ENCODE results near the gene NPIPA7.
"Not testable (repeated sequence)": the region's sequence is repeated elsewhere in the genome, so short reads cannot be mapped to it uniquely, and the experiment has no call there.

Gene NPIPA7

DNA sequence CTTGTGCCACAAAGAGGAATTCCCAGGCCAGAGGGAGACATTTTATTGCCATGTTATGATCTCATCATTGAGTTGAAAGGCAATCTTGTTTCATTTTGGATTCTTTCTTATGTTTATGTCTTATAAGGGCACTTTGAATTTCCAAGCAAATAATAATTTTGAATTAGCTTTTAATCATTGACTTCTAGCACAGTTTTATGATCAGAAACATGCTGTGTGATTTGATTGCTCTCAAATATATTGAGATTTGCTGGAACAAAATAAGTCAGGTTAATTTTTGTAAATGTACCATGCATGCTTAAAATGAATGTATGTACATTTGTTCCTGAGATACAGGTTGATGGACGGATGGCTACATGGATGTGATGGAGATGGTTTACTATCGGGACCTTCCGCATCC is at the start of gene NPIPA7:
Gene NPIPA7, plus strand, starts transcription at position 301 of the 400 bp plus-strand sequence. CDS start 105 bp downstream, outside the sequence.
- not testable (repeated sequence) for DNase-seq (ENCODE audit: low spot score)

DNA sequence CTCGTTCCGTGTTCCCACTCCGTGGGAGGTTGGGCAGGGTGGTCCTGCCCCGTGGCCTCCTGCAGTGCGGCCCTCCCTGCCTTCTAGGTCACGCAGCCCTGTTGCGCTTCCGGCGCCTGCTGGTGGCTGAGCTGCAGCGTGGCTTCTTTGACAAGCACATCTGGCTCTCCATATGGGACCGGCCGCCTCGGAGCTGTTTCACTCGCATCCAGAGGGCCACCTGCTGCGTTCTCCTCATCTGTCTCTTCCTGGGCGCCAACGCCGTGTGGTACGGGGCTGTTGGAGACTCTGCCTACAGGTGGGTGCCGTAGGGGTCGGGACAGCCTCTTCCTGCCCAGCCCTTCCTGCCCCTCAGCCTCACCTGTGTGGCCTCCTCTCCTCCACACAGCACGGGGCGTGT is 47.5 kb upstream of the NPIPA7 start:
- DNase-seq (ENCODE audit: low spot score) = not testable (repeated sequence)

DNA sequence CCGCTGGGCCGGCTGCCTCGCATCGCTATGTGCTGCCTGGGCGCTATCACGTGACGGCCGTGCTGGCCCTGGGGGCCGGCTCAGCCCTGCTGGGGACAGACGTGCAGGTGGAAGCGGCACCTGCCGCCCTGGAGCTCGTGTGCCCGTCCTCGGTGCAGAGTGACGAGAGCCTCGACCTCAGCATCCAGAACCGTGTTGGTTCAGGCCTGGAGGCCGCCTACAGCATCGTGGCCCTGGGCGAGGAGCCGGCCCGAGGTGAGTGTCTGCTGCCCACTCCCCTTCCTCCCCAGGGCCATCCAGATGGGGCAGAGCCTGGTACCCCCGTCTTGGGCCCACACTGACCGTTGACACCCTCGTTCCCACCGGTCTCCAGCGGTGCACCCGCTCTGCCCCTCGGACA is 21.4 kb upstream of the NPIPA7 start:
- DNase-seq (ENCODE audit: low spot score) = not testable (repeated sequence)

DNA sequence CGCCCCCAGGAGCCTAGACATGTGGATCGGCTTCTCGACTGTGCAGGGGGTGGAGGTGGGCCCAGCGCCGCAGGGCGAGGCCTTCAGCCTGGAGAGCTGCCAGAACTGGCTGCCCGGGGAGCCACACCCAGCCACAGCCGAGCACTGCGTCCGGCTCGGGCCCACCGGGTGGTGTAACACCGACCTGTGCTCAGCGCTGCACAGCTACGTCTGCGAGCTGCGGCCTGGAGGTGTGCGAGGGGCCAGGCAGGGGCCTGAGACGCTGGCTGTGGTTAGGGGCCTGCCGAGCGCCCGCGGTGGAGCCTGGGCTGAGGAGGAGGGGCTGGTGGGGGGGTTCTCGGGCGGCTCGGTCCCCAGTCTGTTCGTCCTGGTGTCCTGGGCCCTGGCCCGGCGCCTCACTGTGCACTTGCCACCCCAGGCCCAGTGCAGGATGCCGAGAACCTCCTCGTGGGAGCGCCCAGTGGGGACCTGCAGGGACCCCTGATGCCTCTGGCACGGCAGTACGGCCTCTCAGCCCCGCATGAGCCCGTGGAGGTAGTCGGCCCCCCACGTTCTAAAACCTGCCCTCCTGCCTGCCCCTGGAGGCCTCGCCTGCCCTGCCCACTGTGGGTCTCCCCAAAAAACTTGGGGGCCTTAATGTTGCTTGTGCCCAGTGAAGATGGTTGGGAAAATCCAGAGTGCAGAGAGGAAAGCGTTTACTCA is 20.2 kb upstream of the NPIPA7 start:
- DNase-seq (ENCODE audit: low spot score) = not testable (repeated sequence)

DNA sequence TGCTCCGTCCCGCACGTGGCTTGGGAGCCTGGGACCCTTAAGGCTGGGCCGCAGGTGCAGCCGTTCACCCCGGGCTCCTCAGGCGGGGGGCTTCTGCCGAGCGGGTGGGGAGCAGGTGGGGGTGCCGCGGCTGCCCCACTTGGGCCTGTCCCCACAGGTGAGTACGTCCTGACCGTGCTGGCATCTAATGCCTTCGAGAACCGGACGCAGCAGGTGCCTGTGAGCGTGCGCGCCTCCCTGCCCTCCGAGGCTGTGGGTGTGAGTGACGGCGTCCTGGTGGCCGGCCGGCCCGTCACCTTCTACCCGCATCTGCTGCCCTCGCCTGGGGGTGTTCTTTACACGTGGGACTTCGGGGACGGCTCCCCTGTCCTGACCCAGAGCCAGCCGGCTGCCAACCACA is 15.3 kb upstream of the NPIPA7 start:
- DNase-seq (ENCODE audit: low spot score) = not testable (repeated sequence)

DNA sequence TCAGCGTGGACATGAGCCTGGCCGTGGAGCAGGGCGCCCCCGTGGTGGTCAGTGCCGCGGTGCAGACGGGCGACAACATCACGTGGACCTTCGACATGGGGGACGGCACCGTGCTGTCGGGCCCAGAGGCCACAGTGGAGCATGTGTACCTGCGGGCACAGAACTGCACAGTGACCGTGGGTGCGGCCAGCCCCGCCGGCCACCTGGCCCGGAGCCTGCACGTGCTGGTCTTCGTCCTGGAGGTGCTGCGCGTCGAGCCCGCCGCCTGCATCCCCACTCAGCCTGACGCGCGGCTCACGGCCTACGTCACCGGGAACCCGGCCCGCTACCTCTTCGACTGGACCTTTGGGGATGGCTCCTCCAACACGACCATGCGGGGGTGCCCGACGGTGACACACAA is 14.8 kb upstream of the NPIPA7 start:
- not testable (repeated sequence) for DNase-seq (ENCODE audit: low spot score)

DNA sequence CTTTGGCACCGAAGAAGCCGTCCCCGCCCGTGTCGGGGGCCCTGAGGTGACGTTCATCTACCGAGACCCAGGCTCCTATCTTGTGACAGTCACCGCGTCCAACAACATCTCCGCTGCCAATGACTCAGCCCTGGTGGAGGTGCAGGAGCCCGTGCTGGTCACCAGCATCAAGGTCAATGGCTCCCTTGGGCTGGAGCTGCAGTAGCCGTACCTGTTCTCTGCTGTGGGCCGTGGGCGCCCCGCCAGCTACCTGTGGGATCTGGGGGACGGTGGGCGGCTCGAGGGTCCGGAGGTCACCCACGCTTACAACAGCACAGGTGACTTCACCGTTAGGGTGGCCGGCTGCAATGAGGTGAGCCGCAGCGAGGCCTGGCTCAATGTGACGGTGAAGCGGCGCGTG is 14.2 kb upstream of the NPIPA7 start:
- DNase-seq (ENCODE audit: low spot score) = not testable (repeated sequence)

DNA sequence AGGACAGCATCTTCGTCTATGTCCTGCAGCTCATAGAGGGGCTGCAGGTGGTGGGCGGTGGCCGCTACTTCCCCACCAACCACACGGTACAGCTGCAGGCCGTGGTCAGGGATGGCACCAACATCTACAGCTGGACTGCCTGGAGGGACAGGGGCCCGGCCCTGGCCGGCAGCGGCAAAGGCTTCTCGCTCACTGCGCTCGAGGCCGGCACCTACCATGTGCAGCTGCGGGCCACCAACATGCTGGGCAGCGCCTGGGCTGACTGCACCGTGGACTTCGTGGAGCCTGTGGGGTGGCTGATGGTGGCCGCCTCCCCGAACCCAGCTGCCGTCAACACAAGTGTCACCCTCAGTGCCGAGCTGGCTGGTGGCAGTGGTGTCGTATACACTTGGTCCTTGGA is 13.6 kb upstream of the NPIPA7 start:
- DNase-seq (ENCODE audit: low spot score) = not testable (repeated sequence)

DNA sequence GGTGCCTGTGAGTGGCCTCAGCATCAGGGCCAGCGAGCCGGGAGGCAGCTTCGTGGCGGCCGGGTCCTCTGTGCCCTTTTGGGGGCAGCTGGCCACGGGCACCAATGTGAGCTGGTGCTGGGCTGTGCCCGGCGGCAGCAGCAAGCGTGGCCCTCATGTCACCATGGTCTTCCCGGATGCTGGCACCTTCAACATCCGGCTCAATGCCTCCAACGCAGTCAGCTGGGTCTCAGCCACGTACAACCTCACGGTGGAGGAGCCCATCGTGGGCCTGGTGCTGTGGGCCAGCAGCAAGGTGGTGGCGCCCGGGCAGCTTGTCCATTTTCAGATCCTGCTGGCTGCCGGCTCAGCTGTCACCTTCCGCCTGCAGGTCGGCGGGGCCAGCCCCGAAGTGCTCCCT is 13.1 kb upstream of the NPIPA7 start:
- not testable (repeated sequence) for DNase-seq (ENCODE audit: low spot score)

DNA sequence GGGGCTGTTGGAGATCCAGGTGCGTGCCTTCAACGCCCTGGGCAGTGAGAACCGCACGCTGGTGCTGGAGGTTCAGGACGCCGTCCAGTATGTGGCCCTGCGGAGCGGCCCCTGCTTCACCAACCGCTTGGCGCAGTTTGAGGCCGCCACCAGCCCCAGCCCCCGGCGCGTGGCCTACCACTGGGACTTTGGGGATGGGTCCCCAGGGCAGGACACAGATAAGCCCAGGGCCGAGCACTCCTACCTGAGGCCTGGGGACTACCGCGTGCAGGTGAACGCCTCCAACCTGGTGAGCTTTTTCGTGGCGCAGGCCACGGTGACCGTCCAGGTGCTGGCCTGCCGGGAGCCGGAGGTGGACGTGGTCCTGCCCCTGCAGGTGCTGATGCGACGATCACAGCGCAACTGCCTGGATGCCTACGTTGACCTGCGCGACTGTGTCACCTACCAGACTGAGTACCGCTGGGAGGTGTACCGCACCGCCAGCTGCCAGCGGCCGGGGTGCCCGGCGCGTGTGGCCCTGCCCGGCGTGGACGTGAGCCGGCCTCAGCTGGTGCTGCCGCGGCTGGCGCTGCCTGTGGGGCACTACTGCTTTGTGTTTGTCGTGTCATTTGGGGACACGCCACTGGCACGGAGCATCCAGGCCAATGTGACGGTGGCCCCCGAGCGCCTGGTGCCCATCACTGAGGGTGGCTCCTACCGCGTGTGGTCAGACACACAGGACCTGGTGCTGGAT is 12.2 kb upstream of the NPIPA7 start:
- not testable (repeated sequence) for DNase-seq (ENCODE audit: low spot score)

DNA sequence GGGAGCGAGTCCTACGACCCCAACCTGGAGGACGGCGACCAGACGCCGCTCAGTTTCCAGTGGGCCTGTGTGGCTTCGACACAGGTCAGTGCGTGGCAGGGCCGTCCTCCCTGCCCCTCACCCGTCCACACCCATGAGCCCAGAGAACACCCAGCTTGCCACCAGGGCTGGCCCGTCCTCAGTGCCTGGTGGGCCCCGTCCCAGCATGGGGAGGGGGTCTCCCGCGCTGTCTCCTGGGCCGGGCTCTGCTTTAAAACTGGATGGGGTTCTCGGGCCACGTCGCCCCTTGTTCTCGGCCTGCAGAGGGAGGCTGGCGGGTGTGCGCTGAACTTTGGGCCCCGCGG is 11.7 kb upstream of the NPIPA7 start:
- DNase-seq (ENCODE audit: low spot score) = not testable (repeated sequence)

DNA sequence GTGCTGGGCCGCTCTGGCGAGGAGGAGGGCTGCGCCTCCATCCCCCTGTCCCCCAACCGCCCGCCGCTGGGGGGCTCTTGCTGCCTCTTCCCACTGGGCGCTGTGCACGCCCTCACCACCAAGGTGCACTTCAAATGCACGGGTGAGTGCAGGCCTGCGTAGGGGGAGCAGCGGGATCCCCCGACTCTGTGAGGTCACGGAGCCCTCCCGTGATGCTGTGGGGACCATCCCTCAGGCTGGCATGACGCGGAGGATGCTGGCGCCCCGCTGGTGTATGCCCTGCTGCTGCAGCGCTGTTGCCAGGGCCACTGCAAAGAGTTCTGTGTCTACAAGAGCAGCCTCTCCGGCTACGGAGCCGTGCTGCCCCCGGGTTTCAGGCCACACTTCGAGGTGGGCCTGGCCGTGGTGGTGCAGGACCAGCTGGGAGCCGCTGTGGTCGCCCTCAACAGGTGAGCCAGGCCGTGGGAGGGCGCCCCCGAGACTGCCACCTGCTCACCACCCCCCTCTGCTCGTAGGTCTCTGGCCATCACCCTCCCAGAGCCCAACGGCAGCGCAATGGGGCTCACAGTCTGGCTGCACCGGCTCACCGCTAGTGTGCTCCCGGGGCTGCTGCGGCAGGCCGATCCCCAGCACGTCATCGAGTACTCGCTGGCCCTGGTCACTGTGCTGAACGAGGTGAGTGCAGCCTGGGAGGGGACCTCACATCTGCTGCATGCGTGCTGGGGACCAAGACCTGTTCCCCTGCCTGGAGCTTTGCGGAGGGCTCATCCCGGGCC is 9.7 kb upstream of the NPIPA7 start:
- DNase-seq (ENCODE audit: low spot score) = not testable (repeated sequence)

DNA sequence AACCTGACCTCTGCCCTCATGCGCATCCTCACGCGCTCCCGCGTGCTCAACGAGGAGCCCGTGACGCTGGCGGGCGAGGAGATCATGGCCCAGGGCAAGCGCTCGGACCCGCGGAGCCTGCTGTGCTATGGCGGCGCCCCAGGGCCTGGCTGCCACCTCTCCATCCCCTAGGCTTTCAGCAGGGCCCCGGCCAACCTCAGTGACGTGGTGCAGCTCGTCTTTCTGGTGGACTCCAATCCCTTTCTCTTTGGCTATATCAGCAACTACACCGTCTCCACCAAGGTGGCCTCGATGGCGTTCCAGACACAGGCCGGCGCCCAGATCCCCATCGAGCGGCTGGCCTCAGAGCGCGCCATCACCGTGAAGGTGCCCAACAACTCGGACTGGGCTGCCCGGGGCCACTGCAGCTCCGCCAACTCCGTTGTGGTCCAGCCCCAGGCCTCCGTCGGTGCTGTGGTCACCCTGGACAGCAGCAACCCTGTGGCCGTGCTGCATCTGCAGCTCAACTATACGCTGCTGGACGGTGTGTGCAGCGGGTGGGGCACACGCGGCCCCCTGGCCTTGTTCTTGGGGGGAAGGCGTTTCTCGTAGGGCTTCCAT is 7.7 kb upstream of the NPIPA7 start:
- not testable (repeated sequence) for DNase-seq (ENCODE audit: low spot score)

DNA sequence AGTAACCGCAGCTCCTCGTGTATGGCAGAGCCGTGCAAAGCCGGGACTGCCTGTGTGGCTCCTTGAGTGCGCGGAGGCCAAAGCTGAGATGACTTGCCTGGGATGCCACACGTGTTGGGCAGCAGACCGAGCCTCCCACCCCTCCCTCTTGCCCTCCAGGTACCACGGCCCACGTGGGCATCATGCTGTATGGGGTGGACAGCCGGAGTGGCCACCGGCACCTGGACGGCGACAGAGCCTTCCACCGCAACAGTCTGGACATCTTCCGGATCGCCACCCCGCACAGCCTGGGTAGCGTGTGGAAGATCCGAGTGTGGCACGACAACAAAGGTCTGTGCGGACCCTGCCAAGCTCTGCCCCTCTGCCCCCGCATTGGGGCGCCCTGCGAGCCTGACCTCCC is 4.7 kb upstream of the NPIPA7 start:
- DNase-seq (ENCODE audit: low spot score) = not testable (repeated sequence)

DNA sequence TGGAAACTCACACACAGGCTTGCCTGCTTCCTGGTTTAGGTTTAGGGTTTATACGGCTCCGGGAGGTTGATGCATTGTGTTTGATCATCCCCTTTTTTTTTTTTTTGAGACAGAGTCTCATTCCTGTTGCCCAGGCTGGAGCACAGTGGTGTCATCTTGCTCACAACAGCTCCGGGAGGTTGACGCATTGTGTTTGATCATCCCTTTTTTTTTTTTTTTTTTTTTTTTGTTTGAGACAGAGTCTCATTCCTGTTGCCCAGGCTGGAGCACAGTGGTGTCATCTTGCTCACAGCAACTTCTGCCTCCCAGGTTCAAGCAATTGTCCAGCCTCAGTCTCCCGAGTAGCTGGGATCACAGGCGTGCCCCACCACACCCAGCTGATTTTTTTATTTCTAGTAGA is 20.7 kb downstream of the NPIPA7 start:
- DNase-seq (ENCODE audit: low spot score) = not testable (repeated sequence)

DNA sequence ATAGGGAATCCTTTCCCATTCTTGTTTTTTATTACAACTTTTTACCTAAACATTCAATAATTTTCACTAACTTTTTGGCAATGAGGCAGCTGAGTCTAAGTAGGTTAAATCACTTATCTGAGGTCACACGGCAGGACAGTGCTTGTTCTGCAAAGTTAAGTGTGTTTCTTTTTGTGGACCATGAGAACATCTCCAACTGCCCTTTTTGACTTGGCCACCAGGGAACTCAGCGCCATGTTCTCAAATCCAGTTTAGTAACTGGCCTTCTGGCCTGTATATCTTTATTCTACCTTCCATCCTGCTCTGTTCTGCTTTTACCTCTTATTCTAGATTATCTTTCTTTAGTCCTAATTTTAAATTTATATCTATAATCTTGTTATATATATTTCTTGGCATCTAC is 23.4 kb downstream of the NPIPA7 start:
- not testable (repeated sequence) for DNase-seq (ENCODE audit: low spot score)

DNA sequence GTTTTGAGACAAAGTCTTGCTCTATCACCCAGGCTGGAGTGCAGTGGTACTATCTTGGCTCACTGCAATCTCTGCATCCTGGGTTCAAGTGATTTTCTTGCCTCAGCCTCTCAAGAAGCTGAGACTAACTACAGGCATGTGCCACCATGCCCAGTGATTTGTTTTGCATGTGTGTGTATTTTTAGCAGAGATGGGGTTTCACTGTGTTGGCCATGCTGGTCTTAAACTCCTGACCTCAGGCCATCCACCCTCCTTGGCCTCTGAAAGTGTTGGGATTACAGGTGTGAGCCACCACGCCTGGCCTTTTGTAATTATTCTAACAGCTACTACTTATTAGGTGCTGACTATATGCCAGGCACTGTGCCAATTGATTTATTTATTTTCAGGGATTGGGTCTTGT is 25.3 kb downstream of the NPIPA7 start:
- DNase-seq (ENCODE audit: low spot score) = not testable (repeated sequence)

DNA sequence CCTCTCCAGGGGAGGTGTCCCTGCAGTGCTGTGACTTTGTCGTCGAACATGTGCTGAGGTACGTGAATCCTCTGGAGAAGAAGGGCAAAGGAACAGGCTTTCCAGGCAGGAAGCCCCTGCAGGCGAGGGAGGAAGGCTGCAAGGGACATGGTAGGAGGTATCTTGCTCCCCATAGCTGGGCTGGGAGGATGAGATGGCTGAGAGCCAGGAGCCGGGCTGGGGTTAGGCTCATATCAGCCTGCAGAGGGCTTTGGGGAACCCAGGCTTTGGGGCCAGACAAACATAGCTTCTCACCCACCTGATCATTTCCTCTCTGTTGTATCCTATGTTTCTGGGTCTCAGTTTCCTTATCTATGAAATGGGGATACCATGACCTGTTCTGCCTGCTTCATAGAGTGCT is 26.5 kb downstream of the NPIPA7 start:
- not testable (repeated sequence) for DNase-seq (ENCODE audit: low spot score)

DNA sequence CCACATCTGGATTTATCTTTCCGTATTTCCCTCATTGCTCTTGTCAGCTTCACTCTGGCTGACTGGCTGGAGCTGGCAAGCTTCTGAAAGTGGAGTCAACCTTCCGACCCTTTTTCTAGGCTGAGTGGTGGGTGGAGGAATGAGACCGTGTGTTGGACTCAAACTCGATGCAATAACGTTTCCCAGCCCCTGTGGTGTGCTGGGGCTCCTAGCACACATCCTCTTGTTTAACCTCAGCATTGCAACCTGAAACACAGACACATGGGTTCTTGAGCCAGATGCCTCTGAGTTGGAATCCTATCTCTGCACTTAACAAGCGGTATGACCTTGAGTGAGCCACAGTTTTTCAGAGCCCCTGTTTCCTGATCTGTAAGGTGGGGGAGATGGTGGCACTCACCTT is 29.5 kb downstream of the NPIPA7 start:
- not testable (repeated sequence) for DNase-seq (ENCODE audit: low spot score)

DNA sequence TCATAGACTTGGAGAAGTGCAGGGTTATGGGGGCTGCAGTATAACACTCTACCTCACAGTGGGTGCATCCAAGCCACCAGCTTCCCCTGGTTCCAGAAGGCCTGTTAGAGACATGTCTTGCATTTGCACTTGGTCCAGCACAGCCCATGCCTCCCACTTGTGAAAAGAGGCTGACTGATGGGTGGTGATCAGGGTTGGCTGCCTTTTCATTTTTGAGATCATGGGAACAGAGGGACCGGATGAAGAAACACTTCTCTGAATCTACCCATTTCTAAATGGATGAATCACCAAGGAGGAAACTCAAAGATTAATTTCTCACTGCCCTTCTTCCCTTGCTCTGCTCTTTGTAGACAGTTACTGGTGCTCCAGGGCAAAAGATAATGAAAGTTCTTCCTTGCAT is 34.8 kb downstream of the NPIPA7 start:
- DNase-seq (ENCODE audit: low spot score) = not testable (repeated sequence)

DNA sequence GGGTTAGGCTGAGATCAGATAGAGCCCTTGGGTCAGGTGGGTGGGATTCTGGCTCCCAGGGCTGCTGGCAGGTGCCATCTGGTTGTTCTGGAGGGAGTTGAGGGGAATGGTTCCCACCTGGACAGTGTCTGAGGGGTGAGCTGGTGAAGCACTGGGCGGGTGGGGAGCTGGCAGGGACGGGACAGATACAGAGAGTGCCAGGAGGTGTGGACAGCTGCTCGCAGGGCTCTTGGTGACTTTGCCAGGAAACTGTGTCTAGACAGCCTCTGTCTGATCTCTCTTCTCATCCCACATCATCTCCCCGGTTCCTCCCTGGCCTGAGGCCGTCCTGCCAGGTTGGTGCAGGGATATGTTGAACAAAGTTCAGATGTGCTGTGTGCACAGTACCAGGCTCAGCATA is 38.1 kb downstream of the NPIPA7 start:
- DNase-seq (ENCODE audit: low spot score) = not testable (repeated sequence)

DNA sequence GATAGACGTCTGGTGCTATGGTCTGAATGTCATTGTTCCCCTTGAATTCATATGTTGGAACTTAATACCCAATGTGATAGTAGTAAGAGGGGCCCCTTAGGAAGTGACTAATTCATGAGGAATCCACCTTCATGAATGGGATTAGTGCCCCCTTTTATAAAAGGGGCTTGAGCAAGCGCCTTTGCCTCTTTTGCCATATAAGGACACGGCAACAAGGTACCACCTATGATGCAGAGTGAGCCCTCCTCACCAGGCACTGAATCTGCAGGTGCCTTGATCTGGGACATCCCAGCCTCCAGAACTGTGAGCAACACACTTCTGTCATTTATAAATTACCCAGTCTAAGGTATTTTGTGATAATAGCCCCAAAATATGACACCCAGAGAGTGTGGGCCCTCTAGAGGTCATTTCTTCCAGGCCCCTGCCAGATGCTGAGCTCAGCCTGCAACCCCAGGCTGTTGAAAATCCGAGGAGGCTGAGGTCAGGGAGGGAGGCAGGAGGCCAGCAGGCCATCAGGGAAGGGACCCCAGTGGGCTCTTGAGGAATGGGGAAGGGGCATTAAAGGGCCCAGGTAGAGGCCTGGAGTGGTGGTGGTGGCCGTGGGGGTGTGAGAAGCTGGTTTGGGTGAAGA is 39.1 kb downstream of the NPIPA7 start:
- not testable (repeated sequence) for DNase-seq (ENCODE audit: low spot score)

Data from HuH-7.5 (cell line).